ENCODE results near the gene SERPINB1.

The SERPINB1 gene

GRCh38 chr6:2794171-2794730 lies 47.4 kb downstream of the SERPINB1 start:
- peaks cover 0 to 6% of the 10 kb centered on the region in 2 experiments for H3K36me3 ChIP-seq (ENCODE audit: control insufficient read depth in 1 of 2, insufficient read depth in 2 of 2, low read depth in 1 of 2, low read length in 2 of 2)
- no peak overlapping the region for H3K14ac ChIP-seq (ENCODE audit: low read length in 2 of 2)
- H3K4ac ChIP-seq (ENCODE audit: low read depth in 1 of 2, low read length in 2 of 2), result no peak overlapping the region
- H3K27me3 ChIP-seq (ENCODE audit: control insufficient read depth in 1 of 2, insufficient read depth in 1 of 2, low read length in 2 of 2), result no peaks in the 10 kb centered on the region
- no peak overlapping the region for H4K8ac ChIP-seq (ENCODE audit: low read length)
- no peak overlapping the region for H2AFZ ChIP-seq (ENCODE audit: low read depth, low read length)
- no peak overlapping the region for H2BK15ac ChIP-seq (ENCODE audit: low read depth, poor library complexity, severe bottlenecking)
- no peak overlapping the region for H2BK120ac ChIP-seq (ENCODE audit: low read depth, low read length)
- H3K9ac ChIP-seq (ENCODE audit: low read length), result no peak overlapping the region
- H3K27ac ChIP-seq (ENCODE audit: low read length, poor library complexity, severe bottlenecking), result no peak overlapping the region
- no peak overlapping the region for H3K23ac ChIP-seq (ENCODE audit: low read length in 2 of 2)
- no peak overlapping the region for H2AK5ac ChIP-seq (ENCODE audit: low read length, severe bottlenecking)
- WGBS, result 75% methylated on average over 4 of the region's 5 CpGs
- peaks cover 37% of the 10 kb centered on the region for H3K79me1 ChIP-seq (replicated peaks; ENCODE audit: low read length, poor library complexity, severe bottlenecking)
- H3K4me1 ChIP-seq (ENCODE audit: control insufficient read depth, insufficient read depth, low read depth, low read length), result peaks cover 17% of the 10 kb centered on the region
- no peaks in the 10 kb centered on the region for H3K9me3 ChIP-seq (ENCODE audit: control insufficient read depth, low read length)
- H2BK12ac ChIP-seq (ENCODE audit: low read length in 2 of 2), result no peak overlapping the region
- no peak overlapping the region for H4K91ac ChIP-seq (ENCODE audit: low read length)
- no peak overlapping the region for H3K4me2 ChIP-seq (ENCODE audit: low read length, poor library complexity, severe bottlenecking)
- DNase-seq, result peak; percentile 22
- H3K18ac ChIP-seq (ENCODE audit: low read depth in 1 of 2, low read length in 2 of 2), result no peak overlapping the region
- H2BK5ac ChIP-seq (ENCODE audit: low read depth, low read length, poor library complexity, severe bottlenecking), result no peak overlapping the region
- no peak overlapping the region for H3K4me3 ChIP-seq (ENCODE audit: insufficient read depth in 1 of 2, low read depth in 1 of 2, low read length in 2 of 2)

- no peak overlapping the region for H3K18ac ChIP-seq (ENCODE audit: low read depth in 1 of 2, low read length in 2 of 2)
- no peak overlapping the region for H2BK120ac ChIP-seq (ENCODE audit: low read depth, low read length)
- H3K4me3 ChIP-seq (ENCODE audit: insufficient read depth in 1 of 2, low read depth in 1 of 2, low read length in 2 of 2), result no peak overlapping the region
- no peak overlapping the region for H3K14ac ChIP-seq (ENCODE audit: low read length in 2 of 2)
- no peaks in the 10 kb centered on the region for H3K27me3 ChIP-seq (ENCODE audit: control insufficient read depth in 1 of 2, insufficient read depth in 1 of 2, low read length in 2 of 2)
- no peak overlapping the region for H2BK12ac ChIP-seq (ENCODE audit: low read length in 2 of 2)
- H4K91ac ChIP-seq (ENCODE audit: low read length), result peak overlapping the region; percentile 34
- H2BK5ac ChIP-seq (ENCODE audit: low read depth, low read length, poor library complexity, severe bottlenecking), result no peak overlapping the region
- no peak overlapping the region for H3K4ac ChIP-seq (ENCODE audit: low read depth in 1 of 2, low read length in 2 of 2)
- H2AFZ ChIP-seq (ENCODE audit: low read depth, low read length), result no peak overlapping the region
- DNase-seq, result no peak
- no peak overlapping the region for H2BK15ac ChIP-seq (ENCODE audit: low read depth, poor library complexity, severe bottlenecking)
- H3K27ac ChIP-seq (ENCODE audit: low read length, poor library complexity, severe bottlenecking), result no peak overlapping the region
- peaks cover 20% of the 10 kb centered on the region for H3K4me1 ChIP-seq (ENCODE audit: control insufficient read depth, insufficient read depth, low read depth, low read length)
- peaks cover 0 to 6% of the 10 kb centered on the region in 2 experiments for H3K36me3 ChIP-seq (ENCODE audit: control insufficient read depth in 1 of 2, insufficient read depth in 2 of 2, low read depth in 1 of 2, low read length in 2 of 2)
- H2AK5ac ChIP-seq (ENCODE audit: low read length, severe bottlenecking), result no peak overlapping the region
- H3K9ac ChIP-seq (ENCODE audit: low read length), result no peak overlapping the region
- peaks cover 34% of the 10 kb centered on the region for H3K79me1 ChIP-seq (replicated peaks; ENCODE audit: low read length, poor library complexity, severe bottlenecking)
- H3K23ac ChIP-seq (ENCODE audit: low read length in 2 of 2), result no peak overlapping the region
- H3K4me2 ChIP-seq (ENCODE audit: low read length, poor library complexity, severe bottlenecking), result no peak overlapping the region
- 92% methylated on average over 8 of the region's 9 CpGs for WGBS
- peak overlapping the region; percentile 7 for H4K8ac ChIP-seq (ENCODE audit: low read length)
- no peaks in the 10 kb centered on the region for H3K9me3 ChIP-seq (ENCODE audit: control insufficient read depth, low read length)
These were observed 48.0 kb downstream of the SERPINB1 start for GRCh38 chr6:2793534-2794151.

- Histone ChIP-seq H3K27ac (ENCODE audit: low read length, poor library complexity, severe bottlenecking) (no peak overlapping the region), H3K27me3 (ENCODE audit: control insufficient read depth in 1 of 2, insufficient read depth in 1 of 2, low read length in 2 of 2) (no peaks in the 10 kb centered on the region), H3K4me1 (ENCODE audit: control insufficient read depth, insufficient read depth, low read depth, low read length) (peaks cover 17% of the 10 kb centered on the region), H2AFZ (ENCODE audit: low read depth, low read length) (no peak overlapping the region), H4K8ac (ENCODE audit: low read length) (peak overlapping the region; percentile 40), H3K18ac (ENCODE audit: low read depth in 1 of 2, low read length in 2 of 2) (no peak overlapping the region), H3K9me3 (ENCODE audit: control insufficient read depth, low read length) (no peaks in the 10 kb centered on the region), H2BK5ac (ENCODE audit: low read depth, low read length, poor library complexity, severe bottlenecking) (no peak overlapping the region), H3K4ac (ENCODE audit: low read depth in 1 of 2, low read length in 2 of 2) (no peak overlapping the region), H3K4me2 (ENCODE audit: low read length, poor library complexity, severe bottlenecking) (no peak overlapping the region), H4K91ac (ENCODE audit: low read length) (no peak overlapping the region), H3K14ac (ENCODE audit: low read length in 2 of 2) (no peak overlapping the region), H3K36me3 (ENCODE audit: control insufficient read depth in 1 of 2, insufficient read depth in 2 of 2, low read depth in 1 of 2, low read length in 2 of 2) (peaks cover 5 to 10% of the 10 kb centered on the region in 2 experiments), H3K23ac (ENCODE audit: low read length in 2 of 2) (no peak overlapping the region), H2BK15ac (ENCODE audit: low read depth, poor library complexity, severe bottlenecking) (no peak overlapping the region), H3K79me1 (replicated peaks; ENCODE audit: low read length, poor library complexity, severe bottlenecking) (peaks cover 35% of the 10 kb centered on the region), H2BK12ac (ENCODE audit: low read length in 2 of 2) (peak overlapping the region in 1 of 2 experiments; percentile 25), H2AK5ac (ENCODE audit: low read length, severe bottlenecking) (no peak overlapping the region), H3K9ac (ENCODE audit: low read length) (no peak overlapping the region), H2BK120ac (ENCODE audit: low read depth, low read length) (no peak overlapping the region), H3K4me3 (ENCODE audit: insufficient read depth in 1 of 2, low read depth in 1 of 2, low read length in 2 of 2) (no peak overlapping the region)
- WGBS, result 97% methylated on average over 17 of the region's 17 CpGs
- DNase-seq, result peak; percentile 47
These were observed 49.1 kb downstream of the SERPINB1 start for GRCh38 chr6:2792330-2793110.

GRCh38 chr6:2791450-2791974 lies 50.2 kb downstream of the SERPINB1 start:
- Histone ChIP-seq H2BK5ac (ENCODE audit: low read depth, low read length, poor library complexity, severe bottlenecking) (no peak overlapping the region), H3K79me1 (replicated peaks; ENCODE audit: low read length, poor library complexity, severe bottlenecking) (peaks cover 30% of the 10 kb centered on the region), H2BK120ac (ENCODE audit: low read depth, low read length) (no peak overlapping the region), H3K14ac (ENCODE audit: low read length in 2 of 2) (no peak overlapping the region), H3K4me3 (ENCODE audit: insufficient read depth in 1 of 2, low read depth in 1 of 2, low read length in 2 of 2) (no peak overlapping the region), H3K18ac (ENCODE audit: low read depth in 1 of 2, low read length in 2 of 2) (no peak overlapping the region), H3K27me3 (ENCODE audit: control insufficient read depth in 1 of 2, insufficient read depth in 1 of 2, low read length in 2 of 2) (no peaks in the 10 kb centered on the region), H3K23ac (ENCODE audit: low read length in 2 of 2) (no peak overlapping the region), H3K4me2 (ENCODE audit: low read length, poor library complexity, severe bottlenecking) (no peak overlapping the region), H3K4ac (ENCODE audit: low read depth in 1 of 2, low read length in 2 of 2) (no peak overlapping the region), H2AFZ (ENCODE audit: low read depth, low read length) (no peak overlapping the region), H4K8ac (ENCODE audit: low read length) (no peak overlapping the region), H3K36me3 (ENCODE audit: control insufficient read depth in 1 of 2, insufficient read depth in 2 of 2, low read depth in 1 of 2, low read length in 2 of 2) (peaks cover 8 to 13% of the 10 kb centered on the region in 2 experiments), H2BK15ac (ENCODE audit: low read depth, poor library complexity, severe bottlenecking) (no peak overlapping the region), H3K4me1 (ENCODE audit: control insufficient read depth, insufficient read depth, low read depth, low read length) (peaks cover 15% of the 10 kb centered on the region), H3K9me3 (ENCODE audit: control insufficient read depth, low read length) (no peaks in the 10 kb centered on the region), H2BK12ac (ENCODE audit: low read length in 2 of 2) (no peak overlapping the region), H3K9ac (ENCODE audit: low read length) (peak overlapping the region; percentile 91), H3K27ac (ENCODE audit: low read length, poor library complexity, severe bottlenecking) (peak overlapping the region; percentile 46), H4K91ac (ENCODE audit: low read length) (no peak overlapping the region), H2AK5ac (ENCODE audit: low read length, severe bottlenecking) (no peak overlapping the region)
- WGBS, result 91% methylated on average over 1 of the region's 4 CpGs
- DNase-seq, result peak; percentile 65
